Right renal cortex interstitium (tissue), 3 donors: ENCODE data around the gene LIPJ. TPM values are rescaled to one million over a fixed set of nuclear protein-coding genes. Genes with fewer than 3 reads are reported as not detected.

ENCODE experiments used
- DNase-seq, 3 donors: peaks; one replicate each; pipeline ENCODE4 v3.0.0-alpha.2; 2013; ENCODE audit warnings: low read depth in 3 of 3, low spot score in 2 of 3
- polyA plus RNA-seq, 3 donors: library from polyadenylated mRNA; unstranded; fragments of 120-200 nt; gene quantifications; one replicate each; pipeline ENCODE4 v1.2.1, GENCODE V29; 2013; ENCODE audit not compliant: insufficient read length in 3 of 3

The LIPJ gene
- under 1 TPM; 0.10 to 0.53 (median 0.10) TPM for polyA plus RNA-seq

DNA sequence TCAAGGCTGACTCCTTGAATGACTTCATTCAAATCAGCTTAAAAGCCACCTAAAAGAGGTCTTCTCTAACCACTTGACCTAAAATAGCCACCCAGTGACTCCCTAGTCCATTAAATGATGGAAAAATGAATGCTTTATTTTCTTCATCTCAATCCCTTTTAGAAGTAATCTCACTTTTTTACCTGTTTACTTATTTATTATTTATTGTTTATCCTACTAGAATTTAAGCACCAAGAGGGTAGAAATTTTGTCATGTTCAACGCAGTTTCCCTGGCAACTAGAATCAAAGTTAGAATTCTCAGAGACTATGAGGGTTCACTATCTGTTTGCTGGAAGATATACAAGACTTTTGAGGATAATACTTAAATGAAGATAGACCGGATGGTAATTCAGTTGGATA, at the start of gene LIPJ:
Gene LIPJ (plus strand): TSS at position 301 of the 400 bp plus-strand sequence. CDS start 3,926 bp downstream, outside the sequence.
- DNase-seq, result no peak

GRCh38 chr10:88537322-88537721, 49.2 kb upstream of the LIPJ start:
- no peak for DNase-seq

GRCh38 chr10:88538048-88538447, 48.5 kb upstream of the LIPJ start:
- no peak for DNase-seq

GRCh38 chr10:88540351-88540750, 46.2 kb upstream of the LIPJ start:
- no peak for DNase-seq

DNA sequence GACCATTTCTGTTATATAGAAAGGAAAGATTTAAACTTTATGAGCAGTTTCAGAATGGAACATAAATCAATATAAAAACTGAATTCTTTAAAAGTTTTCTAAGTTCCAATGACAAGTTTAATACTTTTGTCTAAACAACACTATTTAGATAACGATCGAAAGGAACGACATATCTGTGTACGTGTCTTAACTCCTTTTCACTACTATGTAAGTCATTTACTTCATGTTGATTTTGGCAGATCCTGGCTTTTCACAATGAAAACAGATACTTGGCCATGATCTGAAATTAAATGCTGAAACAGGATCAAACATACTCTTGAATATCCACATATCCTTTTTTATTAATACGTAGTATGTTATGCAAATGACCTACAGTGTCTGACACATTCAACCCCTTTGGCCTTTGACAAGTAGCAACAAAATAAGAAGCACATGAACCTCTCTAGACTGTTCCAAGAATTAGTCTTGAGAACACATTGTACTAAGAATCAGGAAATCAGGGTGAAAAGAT, 45.4 kb upstream of the LIPJ start:
- DNase-seq, result peak in 1 of 3 donors; percentile 58

DNA sequence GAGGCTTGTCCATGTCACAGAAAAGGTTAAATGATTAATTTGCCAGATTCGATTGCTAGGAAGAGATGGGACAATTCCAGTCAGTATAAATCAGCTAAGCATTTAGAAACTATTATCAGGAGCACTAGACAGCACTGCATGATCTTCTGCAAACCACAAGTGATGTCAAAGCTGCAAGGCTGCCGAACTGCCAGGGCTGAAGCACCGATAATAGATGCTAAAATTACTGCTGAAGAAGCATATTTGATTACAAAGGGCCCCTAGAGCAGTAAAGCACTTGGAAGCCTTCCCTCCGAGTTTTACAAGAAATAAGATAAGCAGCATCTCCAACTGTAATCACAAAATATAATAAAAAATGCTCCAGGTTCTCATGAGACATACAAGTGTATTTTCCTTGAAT, 44.0 kb upstream of the LIPJ start:
- DNase-seq, result no peak

DNA sequence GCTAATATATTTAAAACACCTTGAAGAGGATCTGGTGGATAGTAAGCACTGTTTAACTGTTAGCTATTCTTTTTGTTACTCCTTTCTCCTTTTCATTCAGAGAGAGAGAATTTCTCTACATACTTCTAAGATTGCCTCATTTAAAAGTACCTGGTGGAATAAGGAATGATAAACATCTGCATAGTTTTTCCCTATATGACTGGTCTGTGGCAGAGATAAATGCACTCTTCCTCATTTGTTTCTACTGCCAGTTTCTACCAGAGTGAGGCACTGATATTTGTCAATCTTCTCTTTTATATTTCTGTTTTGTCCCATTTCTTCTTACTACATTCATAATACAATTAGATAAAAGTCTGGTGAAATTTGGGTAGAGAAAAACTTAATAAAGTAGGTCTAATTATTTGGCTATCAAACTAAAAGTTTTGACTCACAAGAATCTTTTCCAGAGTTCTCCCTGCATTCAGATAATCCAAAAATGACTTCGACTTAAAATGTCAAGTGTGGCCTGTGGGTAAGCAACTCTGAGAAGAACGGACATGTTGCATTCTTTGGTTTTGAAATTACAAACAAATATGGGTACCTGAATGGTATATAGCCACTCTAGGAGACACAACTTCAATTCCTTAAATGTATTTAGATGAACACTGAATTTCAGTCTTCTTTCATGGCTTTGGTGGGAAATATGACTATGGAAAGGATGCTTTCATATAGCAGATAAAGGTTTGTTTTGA, 42.3 kb upstream of the LIPJ start:
- DNase-seq, result no peak

- no peak for DNase-seq
Observed at GRCh38 chr10:88545359-88545758, 41.2 kb upstream of the LIPJ start.

GRCh38 chr10:88546497-88546896, 40.1 kb upstream of the LIPJ start:
- DNase-seq, result no peak

GRCh38 chr10:88551246-88551645, 35.3 kb upstream of the LIPJ start:
- no peak for DNase-seq

GRCh38 chr10:88553116-88553752, 33.3 kb upstream of the LIPJ start:
- DNase-seq, result peak in 1 of 3 donors; percentile 44

DNA sequence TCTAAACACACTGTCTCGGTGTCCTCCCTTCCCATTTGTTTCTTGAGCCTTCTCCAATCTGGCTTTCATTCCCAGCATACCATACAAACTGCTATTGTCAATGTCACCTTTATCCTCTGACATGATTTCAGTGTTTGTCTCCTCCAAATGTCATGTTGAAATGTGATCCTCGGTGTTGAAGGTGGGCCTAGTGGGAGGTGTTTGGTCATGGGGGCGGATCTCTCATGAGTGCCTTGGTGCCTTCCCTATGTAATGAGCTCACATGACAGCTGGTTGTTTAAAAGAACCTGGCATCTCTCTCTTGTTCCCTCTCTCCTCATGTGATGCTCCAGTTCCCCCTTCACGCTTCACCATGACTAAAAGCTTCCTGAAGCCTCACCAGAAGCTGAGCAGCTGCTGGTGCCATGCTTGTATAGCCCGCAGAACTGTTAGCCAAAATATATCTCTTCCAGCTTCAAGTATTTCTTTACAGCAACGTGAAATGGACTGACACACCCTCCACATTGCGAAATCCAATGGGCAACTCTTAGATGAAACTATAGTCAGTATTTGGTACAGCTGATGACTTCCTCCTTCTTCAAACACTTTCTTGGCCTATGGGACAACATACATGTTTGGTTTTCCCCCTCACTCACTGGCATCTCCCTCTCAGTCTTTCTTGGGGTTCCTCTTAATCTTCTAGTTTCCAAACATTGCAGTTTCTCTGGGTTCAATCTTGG, 31.2 kb upstream of the LIPJ start:
- DNase-seq, result no peak

DNA sequence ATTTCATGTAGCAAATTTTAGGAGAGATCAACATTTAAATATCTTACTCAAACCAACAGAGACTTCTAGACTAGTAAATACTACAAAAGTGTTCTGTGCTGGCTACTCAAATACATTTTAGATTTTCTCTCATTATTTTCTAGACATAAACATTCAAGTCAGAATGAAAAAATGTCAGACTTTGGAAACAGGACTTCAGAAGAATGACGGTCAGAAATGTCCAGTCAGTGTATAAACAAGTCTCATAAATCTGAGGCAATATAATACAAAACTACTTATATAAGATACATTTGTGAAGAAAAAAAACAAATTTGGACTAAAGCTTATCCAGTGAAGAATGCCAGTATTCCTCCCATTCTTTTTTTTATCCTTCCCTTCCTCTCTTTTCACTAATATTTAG, 29.3 kb upstream of the LIPJ start:
- no peak for DNase-seq

- no peak for DNase-seq
Observed at GRCh38 chr10:88557658-88558057, 28.9 kb upstream of the LIPJ start.

DNA sequence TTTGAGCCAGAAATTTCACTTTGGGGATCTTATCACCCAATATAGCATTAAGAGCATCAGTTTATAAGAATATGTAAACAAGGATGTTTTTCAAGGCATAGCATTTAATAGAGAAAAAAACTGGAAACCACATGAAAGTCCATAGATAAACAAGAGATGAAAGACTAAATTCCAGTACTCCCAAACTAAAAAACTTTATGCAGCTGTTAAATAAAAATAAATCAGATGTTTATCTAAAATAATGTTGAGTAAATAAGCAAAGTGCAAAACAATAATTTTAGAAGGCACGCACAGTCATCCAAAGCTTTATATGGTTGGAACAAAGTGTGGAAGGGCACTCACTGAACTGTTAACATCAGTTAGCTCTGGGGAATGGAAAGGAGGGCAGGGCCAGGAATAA, 24.4 kb upstream of the LIPJ start:
- no peak for DNase-seq

DNA sequence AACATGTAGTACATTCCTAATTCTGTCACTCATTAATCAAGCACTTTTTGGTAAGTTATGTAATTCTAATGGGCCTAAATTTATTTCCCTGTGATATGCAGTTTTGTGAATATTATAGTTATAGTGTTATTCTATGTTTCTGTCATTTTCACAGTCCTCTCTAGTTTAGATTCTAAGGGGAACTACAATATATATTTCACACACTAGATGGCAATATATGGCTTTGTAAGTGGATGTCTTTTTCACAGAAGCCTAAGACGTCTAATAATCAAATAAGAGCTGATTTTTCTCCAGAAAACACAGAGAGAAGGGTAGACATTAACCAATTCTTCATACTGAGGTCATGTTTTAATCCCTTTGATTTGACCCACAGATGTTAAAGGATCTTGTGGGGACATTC, 21.5 kb upstream of the LIPJ start:
- no peak for DNase-seq

DNA sequence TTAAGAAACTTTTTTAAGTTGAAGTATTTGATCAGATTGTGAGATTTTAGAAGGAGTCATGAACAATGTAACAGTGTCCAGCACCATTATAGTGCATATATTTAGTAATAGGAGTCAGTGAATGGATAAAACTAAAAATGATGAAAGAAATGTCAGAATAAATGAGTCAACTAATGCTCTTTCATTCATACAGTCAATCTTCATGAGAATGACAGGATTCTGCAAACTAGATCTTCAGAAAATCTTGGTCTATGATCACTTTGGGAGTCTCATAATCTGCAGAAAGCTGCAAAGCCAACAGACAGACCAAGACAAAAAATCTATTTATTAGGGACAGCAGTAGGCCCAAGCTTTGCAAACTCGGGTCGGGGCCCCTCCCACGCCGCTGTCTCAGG, 4.2 kb upstream of the LIPJ start:
- DNase-seq, result no peak

GRCh38 chr10:88582806-88583583, 3.6 kb upstream of the LIPJ start, which contains the start of gene RNLS:
Gene RNLS, minus strand, starts transcription at chr10:88583318.
- peak; percentile 54 to 58 (median 56) for DNase-seq

DNA sequence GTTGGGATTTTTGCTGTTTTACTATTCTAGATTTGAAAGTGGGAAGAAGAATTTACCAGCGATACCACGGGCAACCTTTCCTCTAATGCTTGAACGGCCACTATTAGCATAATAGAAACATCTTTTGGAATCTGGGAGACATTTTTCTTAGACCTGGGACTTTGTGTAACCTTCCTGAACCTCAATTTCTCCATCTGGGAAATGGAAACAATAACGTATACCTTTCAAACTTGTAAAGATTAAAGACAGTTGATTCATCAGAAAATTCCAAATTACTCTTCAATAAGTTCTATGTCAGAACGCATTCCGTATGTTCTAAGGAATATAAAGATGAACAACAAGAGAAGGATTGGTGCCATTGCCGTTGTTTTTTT, 3.0 kb upstream of the LIPJ start:
- DNase-seq, result no peak

- no peak for DNase-seq
Observed at GRCh38 chr10:88592381-88592780, 5.8 kb downstream of the LIPJ start.

- no peak for DNase-seq
Observed at GRCh38 chr10:88592906-88593305, 6.3 kb downstream of the LIPJ start.
